ENCODE data around the gene ACIN1. TPM values are rescaled to one million over a fixed set of nuclear protein-coding genes. Genes with fewer than 3 reads are reported as not detected.

The ACIN1 gene
- total and polyA plus RNA-seq, 2 of the 13 experiments (the other 11 are each of a cell fraction or from before 2014, with no cell fraction given): 165 to 183 TPM

GRCh38 chr14:23094666-23095195 lies at the start of gene ACIN1 (continued):
- TF ChIP-seq ZNF260 (CRISPR knock-in tag; IDR thresholded peaks at IDR 0.05; ENCODE audit: borderline replicate concordance, low read depth) (no peak), BCLAF1 (IDR thresholded peaks at IDR 0.05) (no peak), ZNF713 (CRISPR knock-in tag; IDR thresholded peaks at IDR 0.05) (peak; percentile 100), ZNF792 (CRISPR knock-in tag; IDR thresholded peaks at IDR 0.05) (peak; percentile 59), DMAP1 (CRISPR knock-in tag; IDR thresholded peaks at IDR 0.05) (peak; percentile 95; the same call in 1 of the 2 replicates), ZNF274 (CRISPR knock-in tag; IDR thresholded peaks at IDR 0.05) (peak; percentile 99), PPARG (CRISPR knock-in tag; conservative IDR thresholded peaks at IDR 0.05) (no peak), IKZF5 (CRISPR knock-in tag; IDR thresholded peaks at IDR 0.05) (peak; percentile 94), HNF4A (CRISPR knock-in tag; IDR thresholded peaks at IDR 0.05) (peak; percentile 69; the same call in 1 of the 2 replicates), ZNF230 (CRISPR knock-in tag; IDR thresholded peaks at IDR 0.05) (peak; percentile 100), PHF5A (CRISPR knock-in tag; IDR thresholded peaks at IDR 0.05; ENCODE audit: low read depth, unreplicated experiment) (peak; percentile 89), ARHGAP35 (CRISPR knock-in tag; IDR thresholded peaks at IDR 0.05; ENCODE audit: borderline replicate concordance) (peak; percentile 100), E2F5 (CRISPR knock-in tag; conservative IDR thresholded peaks at IDR 0.05) (peak; percentile 86), ZFYVE20 (CRISPR knock-in tag; IDR thresholded peaks at IDR 0.05; ENCODE audit: borderline replicate concordance, low read depth) (0 out of 2 replicates have a peak, but pooled peaks have one; percentile 86), ZNF687 (CRISPR knock-in tag; IDR thresholded peaks at IDR 0.05) (peak; percentile 97), JARID2 (CRISPR knock-in tag; IDR thresholded peaks at IDR 0.05; ENCODE audit: insufficient replicate concordance) (peak; percentile 92), ZMYM3 (CRISPR knock-in tag; IDR thresholded peaks at IDR 0.05) (peak; percentile 89)

All from HepG2 (cell line).